Activated CD8-positive, alpha-beta memory T cell treated with anti-CD3 and anti-CD28 coated beads for 36 hours (primary cell): ENCODE data around the gene CFAP46. TPM values are rescaled to one million over a fixed set of nuclear protein-coding genes. Genes with fewer than 3 reads are reported as not detected.
"Not testable (repeated sequence)": the region's sequence is repeated elsewhere in the genome, so short reads cannot be mapped to it uniquely, and the experiment has no call there.

Experiments used
- CTCF ChIA-PET: fragments of 350-600 bp; sonication (Branson Sonifier 250); formaldehyde crosslinking; loops from one replicate; lab custom pipeline; 2021; ENCODE audit warnings: antibody characterized with exemption; lab: Charles Lee
- POLR2A ChIA-PET: fragments of 350-600 bp; sonication (Branson Sonifier 250); formaldehyde crosslinking; loops from one replicate; lab custom pipeline; 2021; ENCODE audit warnings: antibody characterized with exemption; lab: Charles Lee
- total RNA-seq, 2 experiments: library from RNA; stranded (reverse); gene quantifications; one replicate each; pipeline ENCODE4 v1.2.3, GENCODE V29; 2021

Gene CFAP46
- total RNA-seq, 2 experiments from 2014 or later: 0.19 TPM; not detected in 1

DNA sequence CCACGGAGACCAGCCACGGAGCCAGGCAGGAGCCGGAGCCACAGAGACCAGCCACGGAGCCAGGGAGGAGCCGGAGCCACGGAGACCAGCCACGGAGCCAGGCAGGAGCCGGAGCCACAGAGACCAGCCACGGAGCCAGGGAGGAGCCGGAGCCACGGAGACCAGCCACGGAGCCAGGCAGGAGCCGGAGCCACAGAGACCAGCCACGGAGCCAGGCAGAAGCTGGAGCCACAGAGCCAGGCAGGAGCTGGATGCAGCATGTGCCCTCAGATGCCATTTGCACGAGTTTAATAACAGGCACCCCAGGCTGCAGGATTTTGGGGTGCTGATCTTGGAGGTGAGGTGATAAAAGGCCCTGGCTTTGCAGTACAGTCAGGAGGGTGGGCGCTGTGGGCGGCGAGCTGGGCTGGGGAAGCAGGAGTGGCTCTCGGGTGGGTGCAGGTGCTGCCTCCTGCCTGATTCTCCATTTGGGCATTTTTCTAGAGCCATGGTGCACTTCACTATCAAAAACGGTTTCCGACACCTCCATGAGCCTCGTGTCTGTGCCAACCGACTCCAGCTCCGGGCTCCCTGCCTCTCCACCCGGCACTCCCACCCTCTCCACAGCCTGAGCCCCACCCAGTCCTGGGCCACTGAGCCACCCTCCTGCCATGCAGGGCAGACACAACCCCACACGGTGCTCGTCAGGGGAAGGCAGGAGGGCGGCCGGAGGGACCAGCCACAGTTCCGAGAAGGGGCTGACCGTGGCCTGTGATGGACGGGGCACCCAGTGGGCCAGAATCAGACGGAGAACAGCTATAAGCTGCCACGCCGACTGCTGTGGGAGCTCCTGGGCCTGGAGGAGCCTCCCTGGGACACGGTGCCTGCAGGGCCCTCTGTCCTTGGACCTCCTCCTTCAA, 115.6 kb downstream of the CFAP46 start:
- ChIA-PET CTCF (no interaction called here), POLR2A (no interaction called here)

DNA sequence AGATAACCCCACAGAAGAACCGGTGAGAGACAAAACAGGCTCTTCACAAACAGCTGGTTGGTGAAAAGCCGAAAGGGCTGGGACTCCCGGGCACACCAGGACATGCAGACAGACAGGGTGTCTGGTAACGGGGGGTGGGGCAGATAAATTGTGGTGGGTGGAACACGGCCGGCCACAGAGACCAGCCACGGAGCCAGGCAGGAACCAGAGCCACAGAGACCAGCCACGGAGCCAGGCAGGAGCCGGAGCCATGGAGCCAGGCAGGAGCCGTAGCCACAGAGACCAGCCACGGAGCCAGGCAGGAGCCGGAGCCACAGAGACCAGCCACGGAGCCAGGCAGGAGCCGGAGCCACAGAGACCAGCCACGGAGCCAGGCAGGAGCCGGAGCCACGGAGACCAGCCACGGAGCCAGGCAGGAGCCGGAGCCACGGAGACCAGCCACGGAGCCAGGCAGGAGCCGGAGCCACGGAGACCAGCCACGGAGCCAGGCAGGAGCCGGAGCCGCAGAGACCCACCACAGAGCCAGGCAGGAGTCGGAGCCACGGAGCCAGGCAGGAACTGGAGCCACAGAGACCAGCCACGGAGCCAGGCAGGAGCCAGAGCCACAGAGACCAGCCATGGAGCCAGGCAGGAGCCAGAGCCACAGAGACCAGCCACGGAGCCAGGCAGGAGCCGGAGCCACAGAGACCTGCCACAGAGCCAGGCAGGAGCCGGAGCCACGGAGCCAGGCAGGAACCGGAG, 116.4 kb downstream of the CFAP46 start:
- POLR2A ChIA-PET, CTCF ChIA-PET: not testable (repeated sequence)

DNA sequence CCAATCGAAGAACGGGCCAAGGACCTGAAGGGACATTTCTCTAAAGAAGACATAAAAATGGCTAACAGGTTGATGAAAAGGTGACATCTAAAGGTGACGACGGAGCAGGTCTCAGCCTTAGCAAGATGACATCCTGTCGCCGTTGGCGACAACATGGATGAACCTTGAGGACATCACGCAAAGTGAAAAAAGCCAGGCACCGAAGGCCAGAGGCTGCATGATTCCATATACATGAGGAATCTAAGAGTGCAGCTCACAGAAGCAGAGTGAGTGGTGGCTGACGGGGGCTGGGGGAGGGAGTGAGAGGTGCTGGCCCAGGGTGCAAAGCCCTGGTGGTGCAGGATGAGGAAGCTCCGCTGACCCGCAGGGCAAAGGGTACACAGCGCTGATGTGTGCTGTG, 122.3 kb downstream of the CFAP46 start:
- ChIA-PET POLR2A (no interaction called here), CTCF (no interaction called here)

DNA sequence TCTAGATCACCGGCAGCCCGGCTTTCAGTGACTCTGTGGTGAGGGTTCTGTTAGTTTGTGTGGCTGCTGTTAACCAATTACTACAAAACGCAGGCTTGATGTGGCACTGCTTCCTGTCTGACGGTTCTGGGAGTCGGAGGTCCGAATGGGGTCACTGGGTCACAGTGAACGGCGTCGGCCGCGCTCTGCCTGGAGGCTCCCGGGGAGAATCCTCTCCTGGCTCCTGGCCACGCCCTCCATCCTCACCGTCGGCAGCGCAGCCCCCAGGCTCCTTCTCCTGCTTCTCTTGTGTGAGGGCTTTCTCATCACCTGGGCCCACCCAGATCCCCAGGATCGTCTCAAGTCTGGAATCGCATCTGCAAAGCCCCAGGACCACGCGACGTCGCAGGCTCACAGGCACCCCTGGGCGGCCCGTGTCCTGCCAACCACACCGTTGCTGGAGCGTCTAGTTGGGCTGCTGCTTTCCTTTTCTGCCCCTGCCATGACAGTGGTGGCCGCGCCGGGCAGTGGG, 124.6 kb downstream of the CFAP46 start:
- POLR2A ChIA-PET: no interaction called here
- CTCF ChIA-PET: no interaction called here

DNA sequence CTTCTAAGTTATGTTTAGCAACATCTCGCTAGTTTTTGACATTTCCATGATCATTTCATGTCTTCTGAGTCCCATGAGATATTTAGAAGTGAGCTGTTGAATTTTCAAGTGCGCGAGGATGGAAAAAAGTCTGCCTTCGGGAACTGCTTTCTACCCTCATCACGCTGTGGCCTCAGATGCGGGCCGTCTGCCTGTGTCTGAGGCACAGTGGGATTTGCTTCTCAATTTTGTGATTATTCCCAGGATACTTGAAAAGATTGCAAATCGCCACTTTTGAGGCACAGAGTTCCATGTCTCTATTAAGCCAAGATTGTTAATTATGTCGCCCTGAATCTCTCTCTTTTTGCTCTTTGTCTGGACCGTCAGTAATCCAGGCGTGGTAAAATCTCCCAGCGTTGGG, 125.7 kb downstream of the CFAP46 start:
- ChIA-PET POLR2A (no interaction called here), CTCF (no interaction called here)

GRCh38 chr10:132815168-132815857, 127.1 kb downstream of the CFAP46 start:
- POLR2A ChIA-PET: no interaction called here
- CTCF ChIA-PET: no interaction called here

GRCh38 chr10:132814469-132814856, 127.9 kb downstream of the CFAP46 start:
- ChIA-PET POLR2A (no interaction called here), CTCF (no interaction called here)

DNA sequence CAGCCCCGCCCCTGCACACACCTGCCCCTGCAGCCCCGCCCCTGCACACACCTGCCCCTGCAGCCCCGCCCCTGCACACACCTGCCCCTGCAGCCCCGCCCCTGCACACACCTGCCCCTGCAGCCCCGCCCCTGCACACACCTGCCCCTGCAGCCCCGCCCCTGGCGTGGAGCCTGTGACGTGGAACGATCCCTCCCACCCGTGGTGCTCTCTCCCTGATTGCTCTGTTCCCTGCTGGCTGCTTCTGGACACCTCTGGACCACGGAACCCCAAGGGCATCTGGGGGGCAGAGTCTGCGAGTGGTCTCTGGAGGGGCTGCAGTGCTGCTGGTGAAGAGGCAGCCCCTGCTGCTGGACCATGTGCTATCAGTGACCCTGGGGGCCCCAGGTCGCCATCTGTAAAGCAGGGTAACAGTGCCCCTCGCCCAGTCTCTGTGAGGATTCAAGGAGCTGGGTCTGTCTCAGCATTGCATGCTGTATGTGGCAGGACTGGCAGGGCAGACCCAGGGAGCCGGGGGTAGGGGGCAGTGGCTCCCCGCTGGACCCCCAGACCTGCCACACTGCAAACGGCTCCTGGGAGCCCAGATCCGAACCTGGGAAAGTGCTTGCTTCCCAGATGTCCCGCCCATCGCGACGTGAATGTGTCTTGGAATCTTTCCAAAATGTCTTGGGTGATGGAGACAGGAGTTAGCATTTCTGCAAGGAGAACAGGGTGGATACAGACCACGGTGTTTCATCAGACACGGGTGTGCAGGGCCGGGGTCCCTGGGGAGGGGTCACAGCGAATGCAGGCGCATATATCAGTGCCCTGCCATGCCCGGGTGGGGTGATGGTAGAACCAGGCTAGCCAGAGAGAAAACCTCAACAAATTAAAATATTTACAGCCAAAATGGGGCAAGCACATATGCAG, 128.6 kb downstream of the CFAP46 start:
- ChIA-PET POLR2A (no interaction called here), CTCF (no interaction called here)

DNA sequence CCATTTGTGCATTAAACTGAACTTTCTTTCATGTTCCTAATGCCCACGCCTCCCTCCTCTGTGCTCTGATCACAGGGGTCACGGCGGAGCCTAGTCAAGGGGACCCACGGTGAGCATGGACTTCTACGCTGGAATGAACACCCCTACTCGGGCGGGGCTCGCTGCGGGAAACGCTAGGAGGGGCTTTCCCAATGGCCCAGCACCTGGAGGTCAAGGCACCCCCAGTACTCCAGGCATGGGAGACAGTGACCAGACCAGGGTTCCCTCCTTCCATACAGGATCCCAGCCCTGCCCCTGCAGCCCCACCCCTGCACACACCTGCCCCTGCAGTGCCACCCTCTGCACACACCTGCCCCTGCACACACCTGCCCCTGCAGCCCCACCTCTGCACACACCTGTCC, 129.4 kb downstream of the CFAP46 start:
- ChIA-PET CTCF (no interaction called here), POLR2A (no interaction called here)

- ChIA-PET CTCF (no interaction called here), POLR2A (no interaction called here)
Observed at GRCh38 chr10:132812520-132812919, 129.8 kb downstream of the CFAP46 start.

- ChIA-PET POLR2A (no interaction called here), CTCF (no interaction called here)
Observed at GRCh38 chr10:132811891-132812481, 130.4 kb downstream of the CFAP46 start.

DNA sequence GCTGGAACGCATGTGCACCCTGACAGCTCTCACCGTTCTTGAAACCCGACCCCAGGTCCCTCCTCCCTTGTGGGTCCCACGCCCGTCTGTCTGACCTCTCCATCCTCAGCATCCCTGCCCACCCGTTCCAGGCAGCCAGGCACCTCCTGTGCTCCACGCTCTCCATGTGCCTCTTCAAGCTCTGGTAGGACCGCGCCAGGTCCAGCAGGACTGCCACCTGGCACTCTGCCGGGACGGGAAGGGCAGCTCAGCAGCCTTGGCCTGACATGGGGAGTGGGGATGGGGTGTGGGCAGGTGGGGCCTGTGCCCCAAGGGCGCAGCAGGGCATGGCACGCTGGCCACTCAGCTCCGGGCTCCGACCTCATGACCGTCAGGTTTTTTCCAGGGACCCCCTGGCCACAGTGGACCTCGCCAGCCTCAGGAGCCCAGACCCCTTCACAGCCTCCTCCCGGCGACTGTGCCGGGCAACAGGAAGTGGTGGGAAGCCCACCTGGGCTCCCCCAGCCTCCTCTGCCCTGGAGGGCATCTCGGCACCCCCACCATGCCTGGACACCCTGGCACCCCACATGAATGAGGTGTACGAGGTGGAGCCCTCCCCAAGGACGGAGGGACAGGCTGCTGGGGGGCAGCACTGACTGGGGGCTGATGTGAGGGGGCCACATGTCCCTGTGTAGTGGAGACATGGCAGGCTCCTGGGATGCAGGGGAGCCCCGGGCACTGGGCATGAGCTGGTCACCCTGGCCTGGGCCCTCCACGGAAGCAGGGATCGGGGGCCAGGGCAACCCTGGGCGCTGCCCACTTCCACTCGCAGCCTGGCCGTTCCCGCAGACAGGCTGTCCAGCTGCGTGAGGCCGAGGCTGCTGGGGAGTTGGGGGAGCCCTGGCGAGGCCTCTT, 131.3 kb downstream of the CFAP46 start:
- POLR2A ChIA-PET: no interaction called here
- CTCF ChIA-PET: no interaction called here

GRCh38 chr10:132810141-132810806, 132.1 kb downstream of the CFAP46 start:
- POLR2A ChIA-PET: no interaction called here
- CTCF ChIA-PET: no interaction called here

- POLR2A ChIA-PET: no interaction called here
- CTCF ChIA-PET: no interaction called here
Observed at GRCh38 chr10:132809232-132810140, 132.9 kb downstream of the CFAP46 start.

DNA sequence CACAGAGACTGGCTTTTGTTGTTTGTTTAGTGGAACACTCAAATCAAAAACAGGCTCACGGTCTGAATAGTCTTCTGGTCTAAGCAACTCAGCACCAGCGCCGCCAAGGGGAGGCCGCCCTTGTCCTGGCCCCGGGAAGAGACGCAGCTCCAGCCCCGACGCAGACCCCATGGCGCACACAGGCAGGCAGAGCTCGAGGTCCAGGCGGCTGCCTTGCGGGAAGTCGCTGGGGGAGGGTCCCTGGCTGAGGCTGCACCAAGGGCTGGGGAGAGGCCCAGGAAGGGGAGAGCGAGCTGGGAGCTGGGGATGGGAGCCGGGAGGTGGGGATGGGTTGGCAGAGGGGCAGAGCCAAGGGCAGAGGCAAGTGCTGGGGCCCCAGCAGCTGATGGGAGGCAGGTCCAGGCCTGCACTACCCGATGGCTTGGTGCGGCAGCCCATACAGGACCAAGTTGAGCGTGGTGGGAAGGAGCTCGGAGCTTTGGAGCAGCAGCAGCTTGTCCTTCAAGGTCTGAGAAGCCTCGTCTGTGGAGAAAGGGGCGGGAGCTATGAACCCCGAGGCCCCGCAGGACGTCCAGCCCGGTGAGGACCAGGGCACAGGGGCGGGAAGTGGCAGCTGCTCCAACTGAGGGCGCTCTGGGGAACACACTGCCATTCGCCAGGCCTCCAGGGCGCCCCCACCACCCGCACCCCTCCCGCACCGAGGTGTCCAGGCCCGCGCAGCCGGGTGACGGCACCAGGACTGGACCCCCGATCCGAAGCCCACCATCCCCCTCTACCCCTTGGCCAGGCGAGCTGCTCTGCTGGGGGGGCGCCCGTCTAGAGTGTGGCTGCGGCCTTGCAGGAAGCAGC, 133.8 kb downstream of the CFAP46 start:
- CTCF ChIA-PET: interaction anchor here (0.7 kb wide), 1 partner anchor 154 kb away, joined by 3 read pairs; no protein-coding TSS in a partner anchor

More for the DNA sequence above, 133.8 kb downstream of the CFAP46 start:
- POLR2A ChIA-PET: no interaction called here
